C4-2B (cell line): ENCODE results near the gene ZBP1.

Experiments used
- CTCF ChIP-seq: fragments of 450-650 bp; conservative IDR thresholded peaks from 2 replicates; pipeline ENCODE4 v1.5.1; 2017; ENCODE audit warnings: mild to moderate bottlenecking
- ZFX ChIP-seq: fragments of 450-650 bp; IDR thresholded peaks from 2 replicates; pipeline ENCODE4 v1.6.1; 2017

GRCh38 chr20:57574954-57575353, 45.3 kb downstream of the ZBP1 start:
- TF ChIP-seq CTCF (no peak), ZFX (no peak)
